GM18519 (cell line): ENCODE data around the gene TMUB1.
"Not testable (repeated sequence)": the region's sequence is repeated elsewhere in the genome, so short reads cannot be mapped to it uniquely, and the experiment has no call there.

Experiments
- ATAC-seq: cut with Tn5 transposase; IDR thresholded peaks from one replicate; pipeline ENCODE4 v1.9.1; 2021; ENCODE audit warnings: mild to moderate bottlenecking, moderate library complexity; ENCODE audit not compliant: unreplicated experiment, low FRiP score

The TMUB1 gene

GRCh38 chr7:151058781-151059366 is 24.4 kb downstream of the TMUB1 start:
- no peak for ATAC-seq

- peak; percentile 82 for ATAC-seq
Measured at GRCh38 chr7:151057989-151058780, 25.1 kb downstream of the TMUB1 start.

GRCh38 chr7:151057506-151057988 is 25.7 kb downstream of the TMUB1 start, which contains the start of gene CDK5:
TSS of gene CDK5 (minus strand) at chr7:151057897. CDS start at chr7:151057848, 49 bp downstream.
- no peak for ATAC-seq

GRCh38 chr7:151056666-151057505 is 26.4 kb downstream of the TMUB1 start:
- no peak for ATAC-seq

- ATAC-seq, result no peak
Measured at GRCh38 chr7:151056283-151056665, 27.0 kb downstream of the TMUB1 start.

GRCh38 chr7:151053751-151054150 is 29.5 kb downstream of the TMUB1 start:
- no peak for ATAC-seq

GRCh38 chr7:151053096-151053495 is 30.2 kb downstream of the TMUB1 start:
- ATAC-seq, result no peak

- ATAC-seq, result no peak
Measured at GRCh38 chr7:151051108-151051507, 32.2 kb downstream of the TMUB1 start.

- ATAC-seq, result no peak
Measured at GRCh38 chr7:151048911-151049463, 34.3 kb downstream of the TMUB1 start.

GRCh38 chr7:151047976-151048815 is 35.1 kb downstream of the TMUB1 start, which contains the start of gene ASIC3:
TSS of gene ASIC3 (plus strand) at chr7:151048531. CDS start at chr7:151048886, 355 bp downstream.
- no peak for ATAC-seq

GRCh38 chr7:151046603-151047573 is 36.4 kb downstream of the TMUB1 start:
- no peak for ATAC-seq

GRCh38 chr7:151045967-151046366 is 37.3 kb downstream of the TMUB1 start:
- ATAC-seq, result no peak

- no peak for ATAC-seq
Measured at GRCh38 chr7:151045262-151045661, 38.0 kb downstream of the TMUB1 start.

GRCh38 chr7:151043959-151044358 is 39.3 kb downstream of the TMUB1 start:
- ATAC-seq, result no peak

GRCh38 chr7:151043449-151043848 is 39.8 kb downstream of the TMUB1 start:
- ATAC-seq, result not testable (repeated sequence)

- ATAC-seq, result no peak
Measured at GRCh38 chr7:151040616-151041375, 42.5 kb downstream of the TMUB1 start.

GRCh38 chr7:151039850-151040548 is 43.3 kb downstream of the TMUB1 start:
- no peak for ATAC-seq
